Measurements from ENCODE around the gene COPZ2.
"Not testable (repeated sequence)": the region's sequence is repeated elsewhere in the genome, so short reads cannot be mapped to it uniquely, and the experiment has no call there.

- TF ChIP-seq CTCF (IDR thresholded peaks at IDR 0.05; ENCODE audit: borderline replicate concordance, extremely low read depth, low read length, poor library complexity, severe bottlenecking); EZH2 (IDR thresholded peaks at IDR 0.05; ENCODE audit: borderline replicate concordance, low read depth, low read length, severe bottlenecking): not testable (repeated sequence)
These were observed 49.2 kb downstream of the COPZ2 start for GRCh38 chr17:47988445-47988844.

Measured in DND-41 (cell line).